HEK293 (cell line): ENCODE data around the gene PDZRN3.

Source experiments
- KLF10 ChIP-seq: fragments of 450-650 bp; IDR thresholded peaks from 2 replicates; pipeline ENCODE4 v1.5.1; 2018; ENCODE audit warnings: missing biosample characterization, mild to moderate bottlenecking, missing genetic modification characterization
- PRDM4 ChIP-seq: fragments of 450-650 bp; formaldehyde crosslinking; IDR thresholded peaks from 2 replicates; pipeline ENCODE4 v1.5.1; 2017; ENCODE audit warnings: missing biosample characterization, missing genetic modification characterization
- REST ChIP-seq: fragments of 450-650 bp; formaldehyde crosslinking; IDR thresholded peaks from 2 replicates; pipeline ENCODE4 v1.5.1; 2016; ENCODE audit warnings: missing biosample characterization, missing genetic modification characterization
- TCF7L2 ChIP-seq: IDR thresholded peaks from 2 replicates; pipeline ENCODE4 v1.6.1; 2011; ENCODE audit warnings: low read depth, mild to moderate bottlenecking, inconsistent platforms, low read length, moderate library complexity, borderline replicate concordance
- ZNF292 ChIP-seq: fragments of 450-650 bp; formaldehyde crosslinking; IDR thresholded peaks from 2 replicates; pipeline ENCODE4 v1.5.1; 2016; ENCODE audit warnings: low read depth, missing biosample characterization, missing genetic modification characterization, borderline replicate concordance
- ZNF777 ChIP-seq: fragments of 450-650 bp; formaldehyde crosslinking; IDR thresholded peaks from 2 replicates; pipeline ENCODE4 v1.5.1; 2017; ENCODE audit warnings: missing biosample characterization, missing genetic modification characterization, borderline replicate concordance
- TF ChIP-seq, protein P1 (sequence below): fragments of 450-650 bp; formaldehyde crosslinking; IDR thresholded peaks from 2 replicates; pipeline ENCODE4 v1.5.1; 2016; ENCODE audit warnings: missing biosample characterization, missing genetic modification characterization
- TF ChIP-seq, protein P2 (sequence below): fragments of 450-650 bp; formaldehyde crosslinking; IDR thresholded peaks from 2 replicates; pipeline ENCODE4 v1.5.1; 2016; ENCODE audit warnings: missing biosample characterization, missing genetic modification characterization

DNA sequence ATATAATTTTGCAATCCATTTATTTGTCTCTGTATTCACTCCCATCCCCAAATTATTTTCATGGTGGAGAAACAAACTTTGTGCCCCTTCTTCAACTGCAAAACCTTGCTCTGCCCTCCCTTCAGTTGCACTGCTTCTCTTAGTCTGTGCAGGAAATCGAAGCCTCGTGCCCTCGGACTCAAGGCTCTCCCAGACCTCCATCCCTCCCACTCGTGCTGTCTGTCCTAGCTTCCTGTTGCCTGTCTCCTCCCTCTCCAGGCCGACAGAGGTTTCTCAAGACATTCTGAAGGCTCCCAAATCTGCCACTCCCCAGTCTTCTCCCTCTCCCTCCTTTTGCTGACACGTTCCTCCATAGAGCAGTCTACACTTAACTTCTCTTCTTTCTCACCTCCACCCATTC, 177.6 kb downstream of the PDZRN3 start:
- TF ChIP-seq KLF10 (tag by site-specific recombination) (no peak), ZNF292 (tag by site-specific recombination) (no peak), TCF7L2 (no peak), PRDM4 (tag by site-specific recombination) (no peak), REST (no peak), ZNF777 (tag by site-specific recombination) (no peak)
- TF ChIP-seq, protein P1, sequence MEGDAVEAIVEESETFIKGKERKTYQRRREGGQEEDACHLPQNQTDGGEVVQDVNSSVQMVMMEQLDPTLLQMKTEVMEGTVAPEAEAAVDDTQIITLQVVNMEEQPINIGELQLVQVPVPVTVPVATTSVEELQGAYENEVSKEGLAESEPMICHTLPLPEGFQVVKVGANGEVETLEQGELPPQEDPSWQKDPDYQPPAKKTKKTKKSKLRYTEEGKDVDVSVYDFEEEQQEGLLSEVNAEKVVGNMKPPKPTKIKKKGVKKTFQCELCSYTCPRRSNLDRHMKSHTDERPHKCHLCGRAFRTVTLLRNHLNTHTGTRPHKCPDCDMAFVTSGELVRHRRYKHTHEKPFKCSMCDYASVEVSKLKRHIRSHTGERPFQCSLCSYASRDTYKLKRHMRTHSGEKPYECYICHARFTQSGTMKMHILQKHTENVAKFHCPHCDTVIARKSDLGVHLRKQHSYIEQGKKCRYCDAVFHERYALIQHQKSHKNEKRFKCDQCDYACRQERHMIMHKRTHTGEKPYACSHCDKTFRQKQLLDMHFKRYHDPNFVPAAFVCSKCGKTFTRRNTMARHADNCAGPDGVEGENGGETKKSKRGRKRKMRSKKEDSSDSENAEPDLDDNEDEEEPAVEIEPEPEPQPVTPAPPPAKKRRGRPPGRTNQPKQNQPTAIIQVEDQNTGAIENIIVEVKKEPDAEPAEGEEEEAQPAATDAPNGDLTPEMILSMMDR (tag by site-specific recombination), result no peak
- TF ChIP-seq, protein P2, sequence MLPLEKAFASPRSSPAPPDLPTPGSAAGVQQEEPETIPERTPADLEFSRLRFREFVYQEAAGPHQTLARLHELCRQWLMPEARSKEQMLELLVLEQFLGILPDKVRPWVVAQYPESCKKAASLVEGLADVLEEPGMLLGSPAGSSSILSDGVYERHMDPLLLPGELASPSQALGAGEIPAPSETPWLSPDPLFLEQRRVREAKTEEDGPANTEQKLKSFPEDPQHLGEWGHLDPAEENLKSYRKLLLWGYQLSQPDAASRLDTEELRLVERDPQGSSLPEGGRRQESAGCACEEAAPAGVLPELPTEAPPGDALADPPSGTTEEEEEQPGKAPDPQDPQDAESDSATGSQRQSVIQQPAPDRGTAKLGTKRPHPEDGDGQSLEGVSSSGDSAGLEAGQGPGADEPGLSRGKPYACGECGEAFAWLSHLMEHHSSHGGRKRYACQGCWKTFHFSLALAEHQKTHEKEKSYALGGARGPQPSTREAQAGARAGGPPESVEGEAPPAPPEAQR (tag by site-specific recombination), result no peak
